Measurements from ENCODE around the gene GAK. TPM values are rescaled to one million over a fixed set of nuclear protein-coding genes. Genes with fewer than 3 reads are reported as not detected.
"Not testable (repeated sequence)": the region's sequence is repeated elsewhere in the genome, so short reads cannot be mapped to it uniquely, and the experiment has no call there.

The GAK gene
- 100 to 1,000 TPM in 2 of 4 donors, 10 to 100 TPM in 2; 62.3 to 126 (median 85.4) TPM for total RNA-seq

GRCh38 chr4:931960-932712 lies at the start of gene GAK, which contains the start of gene TMEM175:
Gene GAK, minus strand, starts transcription at chr4:932316. Its CDS starts 129 bp downstream, at chr4:932187.
Gene TMEM175, plus strand, starts transcription at chr4:932460. Its CDS starts 15,280 bp downstream, at chr4:947740.
- peak; percentile 84 for DNase-seq (ENCODE audit: low spot score)
- peak; percentile 96 for ATAC-seq (ENCODE audit: low FRiP score)
- no peak for TF ChIP-seq CTCF (IDR thresholded peaks at IDR 0.05)

GRCh38 chr4:978957-979701 lies 47.0 kb upstream of the GAK start:
- ATAC-seq (ENCODE audit: low FRiP score) (peak; percentile 36), DNase-seq (ENCODE audit: low spot score) (no peak)

GRCh38 chr4:976016-976415 lies 43.9 kb upstream of the GAK start:
- ATAC-seq (ENCODE audit: low FRiP score); DNase-seq (ENCODE audit: low spot score): not testable (repeated sequence)

More at GRCh38 chr4:978957-979701, 47.0 kb upstream of the GAK start:
- TF ChIP-seq CTCF (IDR thresholded peaks at IDR 0.05): no peak

- TF ChIP-seq CTCF (IDR thresholded peaks at IDR 0.05): no peak
- ATAC-seq (ENCODE audit: low FRiP score): no peak
- DNase-seq (ENCODE audit: low spot score): no peak
Measured at GRCh38 chr4:974668-975067, 42.6 kb upstream of the GAK start.

- TF ChIP-seq CTCF (IDR thresholded peaks at IDR 0.05): no peak
- DNase-seq (ENCODE audit: low spot score): peak; percentile 76
- ATAC-seq (ENCODE audit: low FRiP score): peak; percentile 96
Measured at GRCh38 chr4:973431-974397, 41.6 kb upstream of the GAK start, which contains the start of gene DGKQ. Gene DGKQ, minus strand, starts transcription at chr4:973569. Its CDS starts 87 bp downstream, at chr4:973482.

- no peak for TF ChIP-seq CTCF (IDR thresholded peaks at IDR 0.05)
- DNase-seq (ENCODE audit: low spot score) (no peak), ATAC-seq (ENCODE audit: low FRiP score) (peak; percentile 52)
Measured at GRCh38 chr4:972651-973424, 40.7 kb upstream of the GAK start.
